ENCODE data around the gene TMEM40. TPM values are rescaled to one million over a fixed set of nuclear protein-coding genes. Genes with fewer than 3 reads are reported as not detected.

Gene TMEM40
- total RNA-seq, 4 donors from 2014 or later = 0.62 to 1.2 TPM; not detected in 2

- no peaks in the 10 kb centered on the region for H3K27me3 ChIP-seq
- DNase-seq (no peak), ATAC-seq (no peak)
- H3K9me3 ChIP-seq = no peaks in the 10 kb centered on the region
- intact Hi-C loops (cut with DNase I; ENCODE audit: low total_unique reads) = no loop called here
- H3K4me1 ChIP-seq = peaks cover 0 to 12% of the 10 kb centered on the region in 2 donors
- H3K27ac ChIP-seq = no peak overlapping the region
- no peaks in the 10 kb centered on the region for H3K36me3 ChIP-seq
- no peak for TF ChIP-seq CTCF (IDR thresholded peaks at IDR 0.05 in 4 of 5, conservative IDR thresholded peaks at IDR 0.05 in 1 of 5)
- no peak for TF ChIP-seq POLR2A (IDR thresholded peaks at IDR 0.05)
- H3K4me3 ChIP-seq = no peak overlapping the region
- in situ Hi-C loops (cut with MboI; ENCODE audit: low sequenced_read_pairs in 4 of 4) = no loop called here
Measured at GRCh38 chr3:12775226-12775625, 16.2 kb upstream of the TMEM40 start.

GRCh38 chr3:12774619-12775018 lies 15.6 kb upstream of the TMEM40 start:
- ATAC-seq (no peak), DNase-seq (no peak)
- H3K4me3 ChIP-seq = no peak overlapping the region
- no peak for TF ChIP-seq POLR2A (IDR thresholded peaks at IDR 0.05)
- TF ChIP-seq CTCF (IDR thresholded peaks at IDR 0.05 in 4 of 5, conservative IDR thresholded peaks at IDR 0.05 in 1 of 5) = no peak
- no peaks in the 10 kb centered on the region for H3K27me3 ChIP-seq
- H3K9me3 ChIP-seq = no peaks in the 10 kb centered on the region
- H3K36me3 ChIP-seq = no peaks in the 10 kb centered on the region
- in situ Hi-C loops (cut with MboI; ENCODE audit: low sequenced_read_pairs in 4 of 4) (no loop called here), intact Hi-C loops (cut with DNase I; ENCODE audit: low total_unique reads) (no loop called here)
- H3K4me1 ChIP-seq = peaks cover 0 to 12% of the 10 kb centered on the region in 2 donors
- H3K27ac ChIP-seq = no peak overlapping the region

- DNase-seq (no peak), ATAC-seq (peak; percentile 16 to 26)
- Histone ChIP-seq H3K36me3 (no peaks in the 10 kb centered on the region), H3K9me3 (no peaks in the 10 kb centered on the region), H3K4me1 (peaks cover 0 to 12% of the 10 kb centered on the region in 2 donors), H3K4me3 (no peak overlapping the region), H3K27me3 (no peaks in the 10 kb centered on the region), H3K27ac (no peak overlapping the region)
- in situ Hi-C loops (cut with MboI; ENCODE audit: low sequenced_read_pairs in 4 of 4) (no loop called here), intact Hi-C loops (cut with DNase I; ENCODE audit: low total_unique reads) (no loop called here)
- TF ChIP-seq POLR2A (IDR thresholded peaks at IDR 0.05) (no peak), CTCF (IDR thresholded peaks at IDR 0.05 in 4 of 5, conservative IDR thresholded peaks at IDR 0.05 in 1 of 5) (no peak)
Measured at GRCh38 chr3:12773710-12774086, 14.6 kb upstream of the TMEM40 start.

GRCh38 chr3:12773030-12773709 lies 14.1 kb upstream of the TMEM40 start:
- no peaks in the 10 kb centered on the region for H3K27me3 ChIP-seq
- ATAC-seq (no peak), DNase-seq (no peak)
- no peak for TF ChIP-seq CTCF (IDR thresholded peaks at IDR 0.05 in 4 of 5, conservative IDR thresholded peaks at IDR 0.05 in 1 of 5)
- TF ChIP-seq POLR2A (IDR thresholded peaks at IDR 0.05) = no peak
- H3K9me3 ChIP-seq = no peaks in the 10 kb centered on the region
- no peak overlapping the region for H3K4me3 ChIP-seq
- H3K27ac ChIP-seq = no peak overlapping the region
- H3K36me3 ChIP-seq = no peaks in the 10 kb centered on the region
- intact Hi-C loops (cut with DNase I; ENCODE audit: low total_unique reads) (no loop called here), in situ Hi-C loops (cut with MboI; ENCODE audit: low sequenced_read_pairs in 4 of 4) (no loop called here)
- H3K4me1 ChIP-seq = peaks cover 0 to 12% of the 10 kb centered on the region in 2 donors

- ATAC-seq (no peak), DNase-seq (no peak)
- no peaks in the 10 kb centered on the region for H3K27me3 ChIP-seq
- H3K4me3 ChIP-seq = no peak overlapping the region
- H3K4me1 ChIP-seq = peaks cover 0 to 12% of the 10 kb centered on the region in 2 donors
- H3K36me3 ChIP-seq = no peaks in the 10 kb centered on the region
- H3K27ac ChIP-seq = no peak overlapping the region
- intact Hi-C loops (cut with DNase I; ENCODE audit: low total_unique reads) = no loop called here
- in situ Hi-C loops (cut with MboI; ENCODE audit: low sequenced_read_pairs in 4 of 4) = no loop called here
- no peak for TF ChIP-seq CTCF (IDR thresholded peaks at IDR 0.05 in 4 of 5, conservative IDR thresholded peaks at IDR 0.05 in 1 of 5)
- TF ChIP-seq POLR2A (IDR thresholded peaks at IDR 0.05) = no peak
- no peaks in the 10 kb centered on the region for H3K9me3 ChIP-seq
Measured at GRCh38 chr3:12772462-12772861, 13.4 kb upstream of the TMEM40 start.
